ENCODE results near the gene ZNHIT2. TPM values are rescaled to one million over a fixed set of nuclear protein-coding genes. Genes with fewer than 3 reads are reported as not detected.
A peak's percentile ranks its signal among the peaks of the same experiment; 100 is the strongest.

ZNHIT2 gene
- total RNA-seq, 1 experiment from 2014 or later: 13.2 TPM

- no peak for TF ChIP-seq CTCF (IDR thresholded peaks at IDR 0.05; ENCODE audit: unreplicated experiment)
- no peak for DNase-seq
- CTCF ChIA-PET: interaction anchor here (0.6 kb wide), 1 partner anchor 160 kb away, joined by 7 read pairs; no protein-coding TSS in a partner anchor
- BruUV-seq (replicated peaks): no TSS peak
- H3K4me3 Mint-ChIP-seq (ENCODE audit: low read depth, unreplicated experiment): peak overlapping the region; percentile 82
- H3K36me3 Mint-ChIP-seq (ENCODE audit: insufficient read depth, unreplicated experiment): peaks cover 88% of the 10 kb centered on the region
- H3K27me3 Mint-ChIP-seq (ENCODE audit: unreplicated experiment): no peaks in the 10 kb centered on the region
- peaks cover 40% of the 10 kb centered on the region for H3K4me1 Mint-ChIP-seq (ENCODE audit: low read depth, unreplicated experiment)
- no peaks in the 10 kb centered on the region for H3K9me3 Mint-ChIP-seq (ENCODE audit: low read depth, unreplicated experiment)
- H3K27ac Mint-ChIP-seq (ENCODE audit: unreplicated experiment): no peak overlapping the region
- intact Hi-C loops (cut with micrococcal nuclease; ENCODE audit: unreplicated experiment): loop anchor here (5.0 to 10.0 kb wide), 2 partner anchors 271 to 328 kb away; partner anchors contain the start of gene CDC42BPG
Observed at GRCh38 chr11:65115361-65116082, 2.0 kb downstream of the ZNHIT2 start.

GRCh38 chr11:65114538-65115171, 2.8 kb downstream of the ZNHIT2 start:
- H3K27ac Mint-ChIP-seq (ENCODE audit: unreplicated experiment): no peak overlapping the region
- TF ChIP-seq CTCF (IDR thresholded peaks at IDR 0.05; ENCODE audit: unreplicated experiment): no peak
- no peaks in the 10 kb centered on the region for H3K27me3 Mint-ChIP-seq (ENCODE audit: unreplicated experiment)
- peaks cover 40% of the 10 kb centered on the region for H3K4me1 Mint-ChIP-seq (ENCODE audit: low read depth, unreplicated experiment)
- no peak overlapping the region for H3K4me3 Mint-ChIP-seq (ENCODE audit: low read depth, unreplicated experiment)
- H3K36me3 Mint-ChIP-seq (ENCODE audit: insufficient read depth, unreplicated experiment): peaks cover 90% of the 10 kb centered on the region
- H3K9me3 Mint-ChIP-seq (ENCODE audit: low read depth, unreplicated experiment): no peaks in the 10 kb centered on the region
- intact Hi-C loops (cut with micrococcal nuclease; ENCODE audit: unreplicated experiment): loop anchor here (5.0 to 10.0 kb wide), 3 partner anchors 68 to 327 kb away; partner anchors contain the start of genes CAPN1 and CDC42BPG
- no peak for DNase-seq
- CTCF ChIA-PET: interaction anchor here (0.6 kb wide), 1 partner anchor 161 kb away, joined by 7 read pairs; no protein-coding TSS in a partner anchor
- no TSS peak for BruUV-seq (replicated peaks)

- Mint-ChIP-seq H3K27me3 (ENCODE audit: unreplicated experiment) (no peaks in the 10 kb centered on the region), H3K36me3 (ENCODE audit: insufficient read depth, unreplicated experiment) (peaks cover 84% of the 10 kb centered on the region), H3K4me1 (ENCODE audit: low read depth, unreplicated experiment) (peaks cover 37% of the 10 kb centered on the region), H3K27ac (ENCODE audit: unreplicated experiment) (peak overlapping the region; percentile 79), H3K4me3 (ENCODE audit: low read depth, unreplicated experiment) (peak overlapping the region; percentile 81), H3K9me3 (ENCODE audit: low read depth, unreplicated experiment) (no peaks in the 10 kb centered on the region)
- intact Hi-C loops (cut with micrococcal nuclease; ENCODE audit: unreplicated experiment): loop anchor here (5.0 to 10.0 kb wide), 2 partner anchors 68 to 269 kb away; partner anchors contain the start of genes CAPN1 and CDC42BPG
- TF ChIP-seq CTCF (IDR thresholded peaks at IDR 0.05; ENCODE audit: unreplicated experiment): no peak
- BruUV-seq (replicated peaks): TSS peak; percentile 28
- DNase-seq: no peak
- CTCF ChIA-PET: no interaction called here
Observed at GRCh38 chr11:65113839-65114238, 3.7 kb downstream of the ZNHIT2 start.

GRCh38 chr11:65113361-65113756, 4.1 kb downstream of the ZNHIT2 start:
- no peaks in the 10 kb centered on the region for H3K9me3 Mint-ChIP-seq (ENCODE audit: low read depth, unreplicated experiment)
- no peaks in the 10 kb centered on the region for H3K27me3 Mint-ChIP-seq (ENCODE audit: unreplicated experiment)
- CTCF ChIA-PET: interaction anchor here (0.8 to 1.0 kb wide), 2 partner anchors 9 to 68 kb away, joined by 3 to 5 read pairs; partner anchors contain the start of genes CAPN1, FAU and MRPL49
- intact Hi-C loops (cut with micrococcal nuclease; ENCODE audit: unreplicated experiment): loop anchor here (5.0 to 10.0 kb wide), 2 partner anchors 69 to 269 kb away; partner anchors contain the start of genes CAPN1 and CDC42BPG
- peaks cover 34% of the 10 kb centered on the region for H3K4me1 Mint-ChIP-seq (ENCODE audit: low read depth, unreplicated experiment)
- no peak for TF ChIP-seq CTCF (IDR thresholded peaks at IDR 0.05; ENCODE audit: unreplicated experiment)
- H3K4me3 Mint-ChIP-seq (ENCODE audit: low read depth, unreplicated experiment): peak overlapping the region; percentile 81
- peak overlapping the region; percentile 79 for H3K27ac Mint-ChIP-seq (ENCODE audit: unreplicated experiment)
- peaks cover 79% of the 10 kb centered on the region for H3K36me3 Mint-ChIP-seq (ENCODE audit: insufficient read depth, unreplicated experiment)
- DNase-seq: no peak
- BruUV-seq (replicated peaks): no TSS peak

Data from Calu3 (cell line).